IMR-90 (cell line): ENCODE measurements around the gene SLC16A2. TPM values are rescaled to one million over a fixed set of nuclear protein-coding genes. Genes with fewer than 3 reads are reported as not detected.

ENCODE experiments used
- ATAC-seq: fragments of 200-7000 bp; cut with Tn5 transposase; 2 replicates; pipeline ENCODE4 v1.9.1; 2020; ENCODE audit warnings: low read depth, mild to moderate bottlenecking, moderate library complexity
- BruUV-seq: library from RNA; stranded (reverse); fragments of 400-500 nt; replicated peaks from 2 replicates; lab custom pipeline; 2021; lab: Mats Ljungman, UMichigan
- CTCF ChIA-PET: fragments of 300-600 bp; formaldehyde crosslinking; extraction: SDS; loops from one replicate; lab custom pipeline; 2021; ENCODE audit warnings: antibody characterized with exemption; lab: Yijun Ruan, JAX
- POLR2A ChIA-PET: fragments of 300-600 bp; sonication (Branson Sonifier 250); formaldehyde crosslinking; loops from one replicate; lab custom pipeline; 2022; ENCODE audit warnings: antibody characterized with exemption; ENCODE audit not compliant: unreplicated experiment; lab: Charles Lee
- DNase-seq: peaks from one replicate; pipeline ENCODE4 v3.0.0; 2013
- H2AFZ ChIP-seq: replicated peaks from 2 replicates; pipeline ENCODE3; 2013; ENCODE audit warnings: low read length, mild to moderate bottlenecking; ENCODE audit not compliant: poor library complexity
- H2AK5ac ChIP-seq: 2 replicates; pipeline ENCODE4 v1.6.1; 2013; ENCODE audit warnings: low read depth, low read length, inconsistent platforms
- H2AK9ac ChIP-seq: replicated peaks from 2 replicates; pipeline ENCODE3; 2013; ENCODE audit warnings: mild to moderate bottlenecking, low read depth, low read length, moderate library complexity; ENCODE audit not compliant: poor library complexity
- H2BK120ac ChIP-seq: 2 replicates; pipeline ENCODE4 v1.6.1; 2013; ENCODE audit warnings: low read depth, low read length, inconsistent platforms
- H2BK15ac ChIP-seq: 3 replicates; pipeline ENCODE4 v1.6.1; 2013; ENCODE audit warnings: low read depth, low read length, inconsistent platforms
- H2BK20ac ChIP-seq: 2 replicates; pipeline ENCODE4 v1.6.1; 2013; ENCODE audit warnings: low read depth, mild to moderate bottlenecking, inconsistent platforms, low read length, moderate library complexity
- H2BK5ac ChIP-seq: 2 replicates; pipeline ENCODE4 v1.6.1; 2013; ENCODE audit warnings: mild to moderate bottlenecking, low read depth, low read length, inconsistent platforms; ENCODE audit not compliant: poor library complexity, severe bottlenecking
- H3K14ac ChIP-seq: replicated peaks from 2 replicates; pipeline ENCODE4 v1.6.1; 2013; ENCODE audit warnings: low read depth, low read length, inconsistent platforms
- H3K18ac ChIP-seq: 2 replicates; pipeline ENCODE4 v1.6.1; 2013; ENCODE audit warnings: low read depth, low read length, control low read depth
- H3K23ac ChIP-seq: 2 replicates; pipeline ENCODE4 v1.6.1; 2013; ENCODE audit warnings: low read depth, low read length, inconsistent platforms
- H3K27ac ChIP-seq: 2 replicates; pipeline ENCODE4 v1.5.1; 2013; ENCODE audit warnings: mild to moderate bottlenecking, control low read depth, low read length; ENCODE audit not compliant: insufficient read depth
- H3K27me3 ChIP-seq: 2 replicates; pipeline ENCODE4 v1.6.1; 2013; ENCODE audit warnings: low read length; ENCODE audit not compliant: control insufficient read depth, insufficient read depth
- H3K36me3 ChIP-seq: 2 replicates; pipeline ENCODE4 v1.6.1; 2013; ENCODE audit warnings: low read length, mixed read lengths; ENCODE audit not compliant: control insufficient read depth, insufficient read depth
- H3K4ac ChIP-seq: 2 replicates; pipeline ENCODE4 v1.6.1; 2013; ENCODE audit warnings: low read depth, low read length, inconsistent platforms
- H3K4me1 ChIP-seq: 2 replicates; pipeline ENCODE4 v1.6.1; 2013; ENCODE audit warnings: low read length, mixed read lengths; ENCODE audit not compliant: control insufficient read depth, insufficient read depth
- H3K4me2 ChIP-seq: 2 replicates; pipeline ENCODE4 v1.6.1; 2013; ENCODE audit warnings: low read depth, mild to moderate bottlenecking, control low read depth, low read length, moderate library complexity
- H3K4me3 ChIP-seq: 2 replicates; pipeline ENCODE4 v1.5.1; 2013; ENCODE audit warnings: low read depth, mild to moderate bottlenecking, control low read depth, low read length, moderate library complexity; ENCODE audit not compliant: insufficient read depth
- H3K56ac ChIP-seq: 2 replicates; pipeline ENCODE4 v1.6.1; 2013; ENCODE audit warnings: low read length, inconsistent platforms; ENCODE audit not compliant: insufficient read depth; ENCODE audit errors: extremely low read depth
- H3K79me1 ChIP-seq, 2 experiments: 2 replicates each; pipeline ENCODE4 v1.6.1; 2013; ENCODE audit warnings: low read length in 2 of 2, inconsistent platforms in 1 of 2, low read depth in 1 of 2
- H3K9ac ChIP-seq: 2 replicates; pipeline ENCODE4 v1.6.1; 2013; ENCODE audit warnings: low read depth, low read length, control low read depth
- H3K9me1 ChIP-seq: 2 replicates; pipeline ENCODE4 v1.6.1; 2013; ENCODE audit warnings: low read length, inconsistent platforms; ENCODE audit not compliant: insufficient read depth
- H3K9me3 ChIP-seq: 2 replicates; pipeline ENCODE4 v1.6.1; 2013; ENCODE audit warnings: low read length; ENCODE audit not compliant: control insufficient read depth, insufficient read depth
- H4K20me1 ChIP-seq: 2 replicates; pipeline ENCODE4 v1.6.1; 2013; ENCODE audit warnings: low read length, inconsistent platforms; ENCODE audit not compliant: insufficient read depth
- H4K5ac ChIP-seq: 2 replicates; pipeline ENCODE4 v1.6.1; 2013; ENCODE audit warnings: mild to moderate bottlenecking, low read depth, low read length, control low read depth
- H4K8ac ChIP-seq, 2 experiments: 2 replicates each; pipeline ENCODE4 v1.6.1; 2013; ENCODE audit warnings: low read depth in 2 of 2, low read length in 2 of 2, control low read depth in 1 of 2, inconsistent platforms in 1 of 2
- H4K91ac ChIP-seq: 2 replicates; pipeline ENCODE4 v1.6.1; 2013; ENCODE audit warnings: low read depth, low read length, inconsistent platforms; ENCODE audit not compliant: insufficient read depth
- BHLHE40 ChIP-seq: fragments of 150-350 bp; IDR thresholded peaks from 2 replicates; pipeline ENCODE4 v1.6.1; 2016; ENCODE audit warnings: mild to moderate bottlenecking, low read depth, low read length
- CEBPB ChIP-seq: IDR thresholded peaks from 2 replicates; pipeline ENCODE4 v1.6.1; 2012; ENCODE audit warnings: low read depth, low read length, improper control_type of control experiment
- CHD1 ChIP-seq: IDR thresholded peaks from 2 replicates; pipeline ENCODE4 v1.6.1; 2012; ENCODE audit warnings: low read depth, low read length, improper control_type of control experiment
- CTCF ChIP-seq: conservative IDR thresholded peaks from 2 replicates; pipeline ENCODE4 v1.5.1; 2012; ENCODE audit warnings: mild to moderate bottlenecking, low read depth, low read length, improper control_type of control experiment
- ELK1 ChIP-seq: fragments of 150-350 bp; IDR thresholded peaks from 2 replicates; pipeline ENCODE4 v1.6.1; 2016; ENCODE audit warnings: low read depth, mild to moderate bottlenecking, low read length, moderate library complexity, borderline replicate concordance
- FOS ChIP-seq: fragments of 150-350 bp; IDR thresholded peaks from 2 replicates; pipeline ENCODE4 v1.6.1; 2016; ENCODE audit warnings: low read depth, low read length
- MXI1 ChIP-seq: IDR thresholded peaks from 2 replicates; pipeline ENCODE4 v1.6.1; 2012; ENCODE audit warnings: low read depth, mild to moderate bottlenecking, low read length, moderate library complexity, borderline replicate concordance
- NFE2L2 ChIP-seq: fragments of 150-350 bp; IDR thresholded peaks from 2 replicates; pipeline ENCODE4 v1.6.1; 2016; ENCODE audit warnings: low read depth, mild to moderate bottlenecking, low read length
- POLR2A ChIP-seq: IDR thresholded peaks from 2 replicates; pipeline ENCODE4 v1.6.1; 2012; ENCODE audit warnings: mild to moderate bottlenecking, low read depth, low read length
- RAD21 ChIP-seq: IDR thresholded peaks from 2 replicates; pipeline ENCODE4 v1.6.1; 2012; ENCODE audit warnings: low read length, improper control_type of control experiment
- RCOR1 ChIP-seq: IDR thresholded peaks from 2 replicates; pipeline ENCODE4 v1.6.1; 2012; ENCODE audit warnings: mild to moderate bottlenecking, low read length, improper control_type of control experiment; ENCODE audit not compliant: insufficient replicate concordance
- USF2 ChIP-seq: fragments of 150-350 bp; IDR thresholded peaks from 2 replicates; pipeline ENCODE4 v1.6.1; 2017; ENCODE audit warnings: mild to moderate bottlenecking, antibody characterized with exemption, low read length, low read depth
- WGBS, 2 experiments: methylation state at CpG; one replicate each; pipeline versions ENCODE4 v1.1.5 to v1.1.7; 2013; ENCODE audit warnings: missing lambda C conversion rate in 2 of 2; ENCODE audit not compliant: insufficient read length in 1 of 2; ENCODE audit errors: extremely low coverage in 2 of 2; 5-methylcytosine and 5-hydroxymethylcytosine counted together
- dilution Hi-C: fragments of 300-500 bp; cut with HindIII; formaldehyde crosslinking; loops from one replicate; pipeline ENCODE4 v1.14.3; 2018; ENCODE audit warnings: low sequenced_read_pairs; ENCODE audit not compliant: unreplicated experiment
- in situ Hi-C: fragments of 300-500 bp; cut with MboI; formaldehyde crosslinking; loops from 3 replicates; pipeline ENCODE4 v1.14.3; 2019; ENCODE audit warnings: low sequenced_read_pairs, inconsistent platforms, mixed read lengths
- intact Hi-C: fragments of 100-400 bp; cut with micrococcal nuclease; formaldehyde crosslinking; loops from 2 replicates; pipeline ENCODE4 v1.10.0; 2022
- polyA plus RNA-seq, 3 experiments: library from polyadenylated mRNA; depleted of rRNA; stranded (reverse); fragments of >200 nt; gene quantifications; 2 replicates each; pipeline ENCODE4 v1.2.3, GENCODE V29; 2012; ENCODE audit warnings: low replicate concordance in 1 of 3
- total RNA-seq: library from RNA; depleted of rRNA; stranded (reverse); fragments of >200 nt; gene quantifications from 2 replicates; pipeline ENCODE4 v1.2.3, GENCODE V29; 2012

SLC16A2 gene
- total and polyA plus RNA-seq, 2 of the 4 experiments (the other 2 are of a cell fraction) = 6.1 to 23.8 TPM

GRCh38 chrX:74531081-74531480 lies 109.8 kb downstream of the SLC16A2 start:
- Histone ChIP-seq H3K4me3 (no peak overlapping the region), H2BK120ac (no peak overlapping the region), H3K79me1 (no peaks in the 10 kb centered on the region), H3K9me1 (no peaks in the 10 kb centered on the region; the same call in 1 of the 2 replicates), H3K4me2 (no peak overlapping the region), H2AFZ (no peak overlapping the region), H2BK20ac (no peak overlapping the region), H3K9me3 (no peaks in the 10 kb centered on the region), H2BK15ac (no peak overlapping the region), H3K4ac (no peak overlapping the region), H2BK5ac (no peak overlapping the region), H4K91ac (no peak overlapping the region), H4K8ac (no peak overlapping the region), H3K14ac (no peak overlapping the region), H4K20me1 (no peaks in the 10 kb centered on the region), H3K36me3 (peaks cover 4% of the 10 kb centered on the region; the same call in 1 of the 2 replicates), H2AK9ac (no peak overlapping the region), H3K18ac (no peak overlapping the region), H3K4me1 (peaks cover 6% of the 10 kb centered on the region; the same call in 1 of the 2 replicates), H2AK5ac (no peak overlapping the region), H3K9ac (no peak overlapping the region), H4K5ac (no peak overlapping the region), H3K23ac (no peak overlapping the region), H3K56ac (no peak overlapping the region), H3K27ac (no peak overlapping the region), H3K27me3 (no peaks in the 10 kb centered on the region; the same call in 1 of the 2 replicates)
- POLR2A ChIA-PET = no interaction called here
- TF ChIP-seq CHD1 (no peak), FOS (no peak), BHLHE40 (no peak), MXI1 (no peak), USF2 (no peak), CEBPB (no peak), RCOR1 (no peak), CTCF (no peak), RAD21 (no peak), NFE2L2 (no peak), ELK1 (no peak), POLR2A (no peak)
- WGBS, 2 experiments = 79% methylated on average over 5 of the region's 7 CpGs; no CpG with 5 or more reads in 1 of the 2 experiments
- DNase-seq (no peak), ATAC-seq (no peak)
- CTCF ChIA-PET = no interaction called here
- dilution Hi-C loops = no loop called here
- no TSS peak for BruUV-seq
- in situ Hi-C loops = no loop called here
- intact Hi-C loops = no loop called here
